Mucosa of descending colon (tissue), 3 donors: ENCODE data around the gene TVP23C. TPM values are rescaled to one million over a fixed set of nuclear protein-coding genes. Genes with fewer than 3 reads are reported as not detected.

Experiments used
- ATAC-seq: fragments of 200-7000 bp; cut with Tn5 transposase; one replicate; pipeline ENCODE4 v1.9.1; 2020; ENCODE audit warnings: mild to moderate bottlenecking, moderate library complexity
- DNase-seq, 3 donors: peaks; one replicate each; pipeline ENCODE4 v3.0.0-alpha.2; 2020
- H3K36me3 ChIP-seq: fragments of 200-600 bp; one replicate; pipeline ENCODE4 v1.8.0; 2021; ENCODE audit warnings: low read depth, mild to moderate bottlenecking
- H3K4me1 ChIP-seq: fragments of 200-600 bp; one replicate; pipeline ENCODE4 v1.8.0; 2021; ENCODE audit warnings: low read depth, mild to moderate bottlenecking
- H3K4me3 ChIP-seq: fragments of 200-600 bp; one replicate; pipeline ENCODE4 v1.8.0; 2021; ENCODE audit warnings: mild to moderate bottlenecking
- H3K9me3 ChIP-seq: fragments of 200-600 bp; one replicate; pipeline ENCODE4 v1.8.0; 2021; ENCODE audit warnings: mild to moderate bottlenecking
- CTCF ChIP-seq: fragments of 200-600 bp; IDR thresholded peaks from one replicate; pipeline ENCODE4 v1.8.0; 2022; ENCODE audit warnings: antibody characterized with exemption, mild to moderate bottlenecking
- intact Hi-C, 2 donors: fragments of 100-400 bp; cut with DNase I in 1 of 2; cut with micrococcal nuclease in 1 of 2; formaldehyde crosslinking; loops; one replicate each; pipeline versions ENCODE4 v1.11.0 to v1.11.1; 2022; cut with DNase I, micrococcal nuclease
- total RNA-seq, 3 donors: library from RNA; stranded (reverse); fragmentation: NEBNext Ultra II Directional in 2 of 3; extraction: Animal tissue kit (Norgen Biotek cat#: 25700) in 2 of 3; gene quantifications; one replicate each; pipeline versions ENCODE4 v1.2.1 to v1.2.4, GENCODE V29; 2021 to 2023
- donor health status: DM: no; HTN: no; CAD: no; lungs with moderate emphysema.
- donor health status: DM: no; HTN: no; CAD: no.
- donor health status: DM: no; HTN: yes; CAD: no.

The TVP23C gene
- total RNA-seq, 3 donors from 2014 or later, result 9.7 to 25.0 (median 14.0) TPM

GRCh38 chr17:15464231-15464985 is 98.9 kb downstream of the TVP23C start:
- no peaks in the 10 kb centered on the region for H3K9me3 ChIP-seq
- H3K36me3 ChIP-seq, result no peaks in the 10 kb centered on the region
- intact Hi-C loops, result no loop called here
- no peak for TF ChIP-seq CTCF
- ATAC-seq (no peak), DNase-seq (no peak)
- no peak overlapping the region for H3K4me3 ChIP-seq
- peaks cover 12% of the 10 kb centered on the region for H3K4me1 ChIP-seq

GRCh38 chr17:15462976-15463772 is 100.1 kb downstream of the TVP23C start:
- TF ChIP-seq CTCF, result no peak
- Histone ChIP-seq H3K36me3 (no peaks in the 10 kb centered on the region), H3K9me3 (no peaks in the 10 kb centered on the region), H3K4me1 (peaks cover 6% of the 10 kb centered on the region), H3K4me3 (no peak overlapping the region)
- DNase-seq (no peak), ATAC-seq (peak; percentile 16)
- intact Hi-C loops, result no loop called here

- ATAC-seq (no peak), DNase-seq (no peak)
- TF ChIP-seq CTCF, result no peak
- intact Hi-C loops, result loop anchor here in 1 of 2 donors (5.0 kb wide), 1 partner anchor 195 kb away; no protein-coding TSS in a partner anchor
- H3K9me3 ChIP-seq, result no peaks in the 10 kb centered on the region
- H3K36me3 ChIP-seq, result no peaks in the 10 kb centered on the region
- H3K4me1 ChIP-seq, result peaks cover 10% of the 10 kb centered on the region
- H3K4me3 ChIP-seq, result no peak overlapping the region
Measured at GRCh38 chr17:15457723-15458094, 105.6 kb downstream of the TVP23C start.

GRCh38 chr17:15456972-15457722 is 106.1 kb downstream of the TVP23C start:
- intact Hi-C loops, result loop anchor here in 1 of 2 donors (5.0 kb wide), 1 partner anchor 195 kb away; no protein-coding TSS in a partner anchor
- Histone ChIP-seq H3K36me3 (no peaks in the 10 kb centered on the region), H3K4me1 (peaks cover 10% of the 10 kb centered on the region), H3K9me3 (no peaks in the 10 kb centered on the region), H3K4me3 (no peak overlapping the region)
- no peak for TF ChIP-seq CTCF
- ATAC-seq, result no peak
- DNase-seq, result peak in 1 of 3 donors; percentile 29

GRCh38 chr17:15456496-15456895 is 106.8 kb downstream of the TVP23C start:
- intact Hi-C loops, result loop anchor here in 1 of 2 donors (5.0 kb wide), 1 partner anchor 194 kb away; no protein-coding TSS in a partner anchor
- no peak overlapping the region for H3K4me3 ChIP-seq
- no peak for TF ChIP-seq CTCF
- H3K4me1 ChIP-seq, result peaks cover 10% of the 10 kb centered on the region
- no peak for ATAC-seq
- H3K36me3 ChIP-seq, result no peaks in the 10 kb centered on the region
- DNase-seq, result no peak
- no peaks in the 10 kb centered on the region for H3K9me3 ChIP-seq
